ENCODE measurements around the gene SLCO3A1.

DNA sequence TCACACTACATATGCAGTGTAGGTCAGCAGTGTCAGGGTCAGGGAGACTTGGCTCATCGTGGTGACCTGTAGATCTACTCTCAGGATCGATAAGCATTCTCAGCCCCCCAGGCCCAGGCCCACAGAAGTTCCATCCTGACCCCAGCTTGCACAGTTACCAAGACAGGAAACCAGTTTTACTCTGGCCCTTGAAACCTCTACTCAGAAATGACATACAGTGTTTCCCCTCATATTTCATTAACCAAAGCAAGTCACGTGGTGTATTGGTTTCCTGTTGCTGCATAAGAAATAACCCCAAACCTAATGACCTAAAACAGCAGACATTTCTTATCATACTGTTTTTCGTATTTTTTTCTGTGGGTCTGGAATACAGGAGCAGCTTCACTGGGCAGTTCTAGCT, 242.2 kb downstream of the SLCO3A1 start:
- TF ChIP-seq, protein P1, sequence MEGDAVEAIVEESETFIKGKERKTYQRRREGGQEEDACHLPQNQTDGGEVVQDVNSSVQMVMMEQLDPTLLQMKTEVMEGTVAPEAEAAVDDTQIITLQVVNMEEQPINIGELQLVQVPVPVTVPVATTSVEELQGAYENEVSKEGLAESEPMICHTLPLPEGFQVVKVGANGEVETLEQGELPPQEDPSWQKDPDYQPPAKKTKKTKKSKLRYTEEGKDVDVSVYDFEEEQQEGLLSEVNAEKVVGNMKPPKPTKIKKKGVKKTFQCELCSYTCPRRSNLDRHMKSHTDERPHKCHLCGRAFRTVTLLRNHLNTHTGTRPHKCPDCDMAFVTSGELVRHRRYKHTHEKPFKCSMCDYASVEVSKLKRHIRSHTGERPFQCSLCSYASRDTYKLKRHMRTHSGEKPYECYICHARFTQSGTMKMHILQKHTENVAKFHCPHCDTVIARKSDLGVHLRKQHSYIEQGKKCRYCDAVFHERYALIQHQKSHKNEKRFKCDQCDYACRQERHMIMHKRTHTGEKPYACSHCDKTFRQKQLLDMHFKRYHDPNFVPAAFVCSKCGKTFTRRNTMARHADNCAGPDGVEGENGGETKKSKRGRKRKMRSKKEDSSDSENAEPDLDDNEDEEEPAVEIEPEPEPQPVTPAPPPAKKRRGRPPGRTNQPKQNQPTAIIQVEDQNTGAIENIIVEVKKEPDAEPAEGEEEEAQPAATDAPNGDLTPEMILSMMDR (IDR thresholded peaks at IDR 0.05) = no peak
- TF ChIP-seq POLR2A (IDR thresholded peaks at IDR 0.05) (no peak), POLR2AphosphoS5 (IDR thresholded peaks at IDR 0.05) (no peak)
